HL-60 (cell line): ENCODE data around the gene PRSS27.

Experiments
- CTCF ChIP-seq: IDR thresholded peaks from one replicate; pipeline ENCODE4 v1.5.1; 2011; ENCODE audit warnings: low read length, control low read depth, inconsistent platforms; ENCODE audit not compliant: insufficient read depth
- POLR2AphosphoS5 ChIP-seq: IDR thresholded peaks from 2 replicates; pipeline ENCODE4 v1.6.1; 2012; ENCODE audit warnings: low read depth
- SPI1 ChIP-seq: IDR thresholded peaks from 2 replicates; pipeline ENCODE4 v1.6.1; 2012; ENCODE audit warnings: low read depth, mild to moderate bottlenecking, borderline replicate concordance

- TF ChIP-seq POLR2AphosphoS5 (no peak), CTCF (no peak), SPI1 (no peak)
Measured at GRCh38 chr16:2702438-2702825, 17.6 kb downstream of the PRSS27 start.
